Measurements from ENCODE around the gene GRK6. TPM values are rescaled to one million over a fixed set of nuclear protein-coding genes. Genes with fewer than 3 reads are reported as not detected.
"Not testable (repeated sequence)": the region's sequence is repeated elsewhere in the genome, so short reads cannot be mapped to it uniquely, and the experiment has no call there.

Gene GRK6
- total RNA-seq, 1 donor from 2014 or later, result 59.4 TPM

DNA sequence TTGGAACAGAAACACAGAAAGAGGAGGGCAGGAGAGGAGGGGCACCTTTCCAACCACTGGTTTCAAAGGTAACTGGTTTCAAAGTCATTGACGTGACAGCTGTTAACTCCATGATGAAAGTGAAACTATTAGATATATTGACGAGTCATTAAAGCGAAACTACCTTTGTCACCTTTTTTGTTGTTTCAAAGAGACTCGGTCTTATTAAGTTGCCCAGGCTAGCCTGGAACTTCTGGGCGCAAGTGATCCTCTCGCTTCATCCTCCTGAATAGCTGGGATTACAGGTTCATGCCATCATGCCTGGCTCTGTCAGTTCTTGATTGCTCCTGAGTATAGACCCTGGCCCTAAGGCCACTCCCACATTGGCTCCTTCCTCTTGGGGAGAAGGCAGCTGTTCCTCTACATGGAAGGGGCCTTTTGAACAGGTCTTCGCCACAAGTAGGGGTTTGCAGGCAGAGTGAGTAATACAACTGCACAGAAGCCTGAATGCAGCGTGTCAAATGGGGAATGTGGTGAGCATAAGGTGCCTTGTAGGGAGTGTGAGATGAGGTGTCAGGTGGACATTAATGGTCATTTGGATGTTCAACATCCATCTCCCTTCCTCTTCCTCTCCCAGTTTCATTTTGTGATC is 13.8 kb upstream of the GRK6 start:
- H3K9me3 ChIP-seq, result no peaks in the 10 kb centered on the region
- intact Hi-C loops (cut with DNase I), result no loop called here
- H3K27ac ChIP-seq, result no peak overlapping the region
- H3K27me3 ChIP-seq (ENCODE audit: low read depth), result no peaks in the 10 kb centered on the region
- peaks cover 12% of the 10 kb centered on the region for H3K4me1 ChIP-seq
- ATAC-seq (no peak), DNase-seq (no peak)
- no peak overlapping the region for H3K4me3 ChIP-seq
- TF ChIP-seq, protein P1, sequence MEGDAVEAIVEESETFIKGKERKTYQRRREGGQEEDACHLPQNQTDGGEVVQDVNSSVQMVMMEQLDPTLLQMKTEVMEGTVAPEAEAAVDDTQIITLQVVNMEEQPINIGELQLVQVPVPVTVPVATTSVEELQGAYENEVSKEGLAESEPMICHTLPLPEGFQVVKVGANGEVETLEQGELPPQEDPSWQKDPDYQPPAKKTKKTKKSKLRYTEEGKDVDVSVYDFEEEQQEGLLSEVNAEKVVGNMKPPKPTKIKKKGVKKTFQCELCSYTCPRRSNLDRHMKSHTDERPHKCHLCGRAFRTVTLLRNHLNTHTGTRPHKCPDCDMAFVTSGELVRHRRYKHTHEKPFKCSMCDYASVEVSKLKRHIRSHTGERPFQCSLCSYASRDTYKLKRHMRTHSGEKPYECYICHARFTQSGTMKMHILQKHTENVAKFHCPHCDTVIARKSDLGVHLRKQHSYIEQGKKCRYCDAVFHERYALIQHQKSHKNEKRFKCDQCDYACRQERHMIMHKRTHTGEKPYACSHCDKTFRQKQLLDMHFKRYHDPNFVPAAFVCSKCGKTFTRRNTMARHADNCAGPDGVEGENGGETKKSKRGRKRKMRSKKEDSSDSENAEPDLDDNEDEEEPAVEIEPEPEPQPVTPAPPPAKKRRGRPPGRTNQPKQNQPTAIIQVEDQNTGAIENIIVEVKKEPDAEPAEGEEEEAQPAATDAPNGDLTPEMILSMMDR (IDR thresholded peaks at IDR 0.05), result no peak
- H3K36me3 ChIP-seq, result no peaks in the 10 kb centered on the region

DNA sequence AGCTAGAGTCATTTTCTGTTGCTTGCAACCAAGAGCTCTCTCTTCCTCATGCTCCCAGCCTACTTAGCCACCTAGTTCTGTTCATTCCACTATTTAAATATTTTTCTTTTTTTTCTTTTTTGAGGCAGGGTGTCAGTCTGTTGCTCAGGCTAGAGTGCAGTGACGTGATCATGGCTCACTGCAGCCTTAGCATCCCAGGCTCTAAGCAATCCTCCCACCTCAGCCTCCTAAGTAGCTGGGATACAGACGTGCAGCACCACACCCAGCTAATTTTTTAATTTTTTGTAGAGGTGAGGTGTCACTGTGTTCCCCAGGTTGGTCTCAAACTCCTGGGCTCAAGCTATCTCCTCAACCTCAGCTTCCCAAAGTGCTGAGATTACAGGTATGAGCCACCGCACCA is 12.0 kb upstream of the GRK6 start:
- TF ChIP-seq, protein P1 (IDR thresholded peaks at IDR 0.05), result no peak
- H3K27me3 ChIP-seq (ENCODE audit: low read depth), result no peaks in the 10 kb centered on the region
- peaks cover 12% of the 10 kb centered on the region for H3K4me1 ChIP-seq
- no peak overlapping the region for H3K4me3 ChIP-seq
- no peak for ATAC-seq
- no peaks in the 10 kb centered on the region for H3K9me3 ChIP-seq
- intact Hi-C loops (cut with DNase I), result no loop called here
- no peaks in the 10 kb centered on the region for H3K36me3 ChIP-seq
- H3K27ac ChIP-seq, result no peak overlapping the region
- DNase-seq, result no peak

DNA sequence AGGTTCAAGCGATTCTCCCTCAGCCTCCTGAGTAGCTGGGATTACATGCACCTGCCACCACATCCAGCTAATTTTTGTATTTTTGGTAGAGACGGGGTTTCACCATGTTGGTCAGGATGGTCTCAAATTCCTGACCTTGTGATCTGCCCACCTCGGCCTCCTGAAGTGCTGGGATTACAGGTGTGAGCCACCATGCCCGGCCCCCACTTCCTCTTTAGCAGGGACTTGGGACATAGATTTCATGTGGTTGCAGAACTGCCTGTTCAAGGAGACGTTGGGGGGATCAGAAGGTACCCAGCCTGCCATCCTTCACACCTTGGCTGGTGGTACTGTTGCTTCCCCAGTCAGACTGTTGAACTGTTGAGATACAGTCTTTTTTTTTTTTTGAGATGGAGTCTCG is 9.4 kb upstream of the GRK6 start:
- intact Hi-C loops (cut with DNase I); H3K4me3 ChIP-seq; H3K36me3 ChIP-seq; H3K27me3 ChIP-seq (ENCODE audit: low read depth); DNase-seq; ATAC-seq; H3K9me3 ChIP-seq: not testable (repeated sequence)
- Histone ChIP-seq H3K27ac (peak overlapping the region; percentile 73), H3K4me1 (peaks cover 12% of the 10 kb centered on the region)

GRCh38 chr5:177419046-177419445 is 7.4 kb upstream of the GRK6 start:
- peaks cover 12% of the 10 kb centered on the region for H3K4me1 ChIP-seq
- ATAC-seq (peak; percentile 29 to 37), DNase-seq (no peak)
- H3K27ac ChIP-seq, result no peak overlapping the region
- H3K4me3 ChIP-seq, result no peak overlapping the region
- H3K9me3 ChIP-seq, result no peaks in the 10 kb centered on the region
- TF ChIP-seq, protein P1 (IDR thresholded peaks at IDR 0.05), result no peak
- H3K36me3 ChIP-seq, result no peaks in the 10 kb centered on the region
- no peaks in the 10 kb centered on the region for H3K27me3 ChIP-seq (ENCODE audit: low read depth)
- intact Hi-C loops (cut with DNase I), result no loop called here

GRCh38 chr5:177420472-177420871 is 6.0 kb upstream of the GRK6 start:
- DNase-seq; intact Hi-C loops (cut with DNase I); H3K9me3 ChIP-seq; H3K27me3 ChIP-seq (ENCODE audit: low read depth); ATAC-seq; H3K4me3 ChIP-seq; H3K27ac ChIP-seq; H3K36me3 ChIP-seq: not testable (repeated sequence)
- peaks cover 17% of the 10 kb centered on the region for H3K4me1 ChIP-seq

GRCh38 chr5:177421062-177421798 is 5.2 kb upstream of the GRK6 start:
- intact Hi-C loops (cut with DNase I), result no loop called here
- no peak overlapping the region for H3K4me3 ChIP-seq
- TF ChIP-seq, protein P1 (IDR thresholded peaks at IDR 0.05), result no peak

More at GRCh38 chr5:177421062-177421798, 5.2 kb upstream of the GRK6 start:
- no peak overlapping the region for H3K27ac ChIP-seq
- no peaks in the 10 kb centered on the region for H3K27me3 ChIP-seq (ENCODE audit: low read depth)
- no peaks in the 10 kb centered on the region for H3K36me3 ChIP-seq
- peaks cover 19% of the 10 kb centered on the region for H3K4me1 ChIP-seq
- H3K9me3 ChIP-seq, result no peaks in the 10 kb centered on the region
- ATAC-seq (no peak), DNase-seq (no peak)

Measured in lower lobe of right lung (tissue), 2 donors.